NCI-H146 (cell line): ENCODE measurements around the gene SHANK2.

Source experiments
- DNase-seq: peaks from one replicate; lab custom pipeline; 2025; lab: John Stamatoyannopoulos, UW

The SHANK2 gene

DNA sequence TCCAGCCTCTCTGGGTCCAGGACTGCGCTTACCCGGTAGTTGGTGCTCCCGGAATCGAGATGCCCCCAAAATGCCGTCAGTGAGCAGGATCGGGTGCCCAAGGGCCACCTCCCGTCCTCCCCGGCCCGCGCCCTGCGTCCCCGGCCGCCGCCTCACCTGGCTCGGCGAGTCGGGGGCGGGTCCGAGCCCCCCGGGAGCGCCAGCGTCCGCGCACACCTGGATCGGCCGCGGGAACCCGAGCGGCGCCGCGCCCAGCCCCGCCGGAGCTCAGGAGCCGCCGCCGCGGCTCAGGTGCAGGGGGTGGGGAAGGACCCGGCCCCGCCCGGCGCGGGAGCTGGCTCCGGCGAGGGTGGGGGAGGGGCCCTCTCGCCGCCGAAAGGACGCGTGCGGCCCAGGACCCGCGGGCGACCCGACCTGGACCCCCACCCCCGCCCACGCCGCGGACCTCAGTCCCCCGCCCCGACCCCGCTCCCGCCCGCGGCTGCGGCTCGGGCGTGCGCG is at the start of gene SHANK2:
TSS of gene SHANK2 (minus strand) at position 309 of the 501 bp plus-strand sequence. CDS start 105,251 bp downstream, outside the sequence.
- peak; percentile 24 for DNase-seq

DNA sequence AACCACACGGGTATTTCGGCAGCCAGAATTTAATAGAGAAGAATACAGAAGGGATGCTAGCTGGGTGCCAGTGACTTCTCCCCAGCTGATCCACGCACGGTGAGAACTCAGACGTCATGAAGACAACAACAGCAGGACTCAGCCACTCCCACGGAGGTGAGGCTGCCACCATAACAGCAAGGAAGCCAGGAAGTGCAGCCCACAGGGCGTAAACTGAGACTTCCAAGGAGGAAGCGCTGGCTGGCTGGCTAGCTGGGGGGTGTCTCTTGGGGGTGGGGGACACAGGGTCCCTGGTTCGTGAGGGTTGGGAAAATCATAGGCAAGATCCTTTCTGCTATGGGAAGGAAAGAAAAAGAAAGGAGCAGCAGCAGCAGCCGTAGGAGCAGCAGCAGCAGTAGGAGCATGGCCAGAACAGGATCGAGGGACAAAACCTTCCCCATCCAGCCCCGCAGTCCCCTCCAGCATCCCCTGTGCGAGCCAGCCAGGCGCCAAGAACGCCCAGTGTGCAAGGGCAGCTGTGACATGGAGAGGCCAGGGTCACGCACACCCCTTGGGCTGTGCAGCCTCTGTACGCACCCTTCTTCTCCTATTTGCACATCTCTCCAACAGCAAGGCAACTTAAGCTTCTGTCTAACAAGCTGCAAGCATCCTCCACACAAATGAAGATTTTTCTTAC is 49.6 kb upstream of the SHANK2 start:
- DNase-seq, result no peak

DNA sequence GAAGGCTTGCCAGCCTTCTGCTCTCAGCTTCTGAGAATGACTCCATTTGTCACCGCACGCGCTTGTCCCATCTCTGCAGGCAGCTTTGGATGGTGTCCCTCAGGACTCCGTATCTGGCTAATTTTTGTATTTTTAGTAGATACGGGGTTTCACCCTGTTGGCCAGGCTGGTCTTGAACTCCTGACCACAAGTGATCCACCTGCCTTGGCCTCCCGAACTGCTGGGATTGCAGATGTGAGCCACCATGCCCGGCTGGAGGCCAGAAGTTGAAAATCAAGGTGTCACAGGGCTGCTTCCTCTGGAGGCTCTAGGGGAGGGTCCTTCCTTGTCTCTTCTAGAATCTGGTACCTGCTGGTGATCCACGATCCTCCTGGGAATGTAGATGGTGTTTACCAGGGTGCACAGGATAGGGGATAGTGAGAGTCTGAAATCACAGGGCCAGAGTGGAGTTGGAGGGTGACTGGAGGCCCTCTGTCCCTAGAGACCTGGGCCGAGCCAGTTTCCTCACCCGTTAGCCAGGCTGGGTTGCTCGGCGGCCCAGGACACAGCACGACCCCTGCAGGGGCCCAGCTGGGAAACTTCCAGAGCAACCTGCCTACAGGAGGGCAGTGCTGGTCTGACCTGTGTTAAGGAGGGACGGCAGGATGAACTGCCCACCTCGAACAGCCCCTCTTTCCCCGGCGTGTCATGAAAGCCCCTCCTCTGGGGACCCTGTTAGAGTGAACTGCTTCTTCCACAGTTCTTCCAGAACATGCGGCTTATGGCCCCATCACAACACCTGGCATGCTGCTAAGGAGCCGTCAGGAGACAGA is 48.9 kb upstream of the SHANK2 start:
- no peak for DNase-seq

DNA sequence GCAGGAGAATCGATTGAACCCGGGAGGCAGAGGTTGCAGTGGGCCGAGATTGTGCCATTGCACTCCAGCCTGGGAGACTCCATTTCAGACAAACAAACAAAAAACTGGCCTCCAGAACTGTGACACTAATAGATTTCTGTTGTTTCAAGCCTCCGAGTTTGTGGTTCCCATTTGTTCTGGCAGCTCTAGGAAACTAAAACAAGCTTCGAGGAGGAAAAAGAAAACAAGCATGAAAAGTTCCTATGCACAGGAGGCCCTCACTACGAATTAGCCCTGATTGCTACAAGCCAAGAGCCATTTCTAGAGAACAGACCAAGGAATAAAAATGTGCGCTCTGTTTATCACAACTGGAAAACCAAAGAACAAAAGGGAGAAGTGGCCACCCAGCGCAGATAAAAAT is 47.8 kb upstream of the SHANK2 start:
- DNase-seq, result no peak

DNA sequence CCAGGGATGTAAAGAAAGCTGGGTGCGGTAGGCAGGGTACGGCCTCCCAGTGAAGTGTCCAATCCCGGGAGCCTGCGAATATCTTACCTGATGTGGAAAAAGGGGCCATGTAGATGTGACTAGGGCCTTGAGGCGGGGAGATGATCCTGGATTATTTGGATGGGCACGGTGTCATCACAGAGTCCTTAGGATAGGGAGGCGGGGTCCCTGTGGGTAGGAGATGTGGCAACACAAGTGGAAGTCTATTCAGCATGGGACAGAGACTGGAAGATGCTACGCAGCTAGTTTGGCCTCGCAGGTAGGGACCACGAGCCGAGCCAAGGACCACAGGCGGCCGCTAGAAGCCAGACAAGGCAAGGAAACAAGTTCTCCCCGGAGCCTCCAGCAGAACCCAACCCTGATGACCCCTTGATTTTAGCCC is 46.4 kb upstream of the SHANK2 start:
- no peak for DNase-seq

DNA sequence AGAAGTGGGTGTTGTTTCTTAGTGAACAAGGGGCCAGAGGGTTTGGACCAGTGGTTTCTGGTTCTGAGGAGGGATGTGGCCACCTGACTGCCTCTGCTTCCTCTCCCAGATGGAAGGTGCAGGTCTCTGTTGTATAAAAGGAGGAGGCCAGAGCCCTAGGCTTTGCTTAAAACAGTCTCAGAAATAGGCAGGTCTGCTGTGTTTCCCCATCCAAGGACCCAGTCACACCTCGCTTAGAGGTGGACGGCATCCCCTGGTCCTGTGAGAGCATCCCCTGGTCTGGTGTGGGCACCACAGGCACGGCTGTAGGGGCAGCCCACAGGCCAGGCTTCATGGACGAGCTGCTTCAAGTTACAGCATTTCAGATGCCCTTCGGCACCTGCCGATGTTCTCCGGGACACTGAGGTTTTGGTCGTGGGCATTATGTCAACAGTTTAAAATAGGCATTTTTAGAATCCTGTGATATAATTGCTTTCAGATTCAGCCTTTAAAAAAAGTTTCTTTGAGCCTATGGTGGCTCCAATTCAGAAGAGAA is 45.7 kb upstream of the SHANK2 start:
- no peak for DNase-seq

DNA sequence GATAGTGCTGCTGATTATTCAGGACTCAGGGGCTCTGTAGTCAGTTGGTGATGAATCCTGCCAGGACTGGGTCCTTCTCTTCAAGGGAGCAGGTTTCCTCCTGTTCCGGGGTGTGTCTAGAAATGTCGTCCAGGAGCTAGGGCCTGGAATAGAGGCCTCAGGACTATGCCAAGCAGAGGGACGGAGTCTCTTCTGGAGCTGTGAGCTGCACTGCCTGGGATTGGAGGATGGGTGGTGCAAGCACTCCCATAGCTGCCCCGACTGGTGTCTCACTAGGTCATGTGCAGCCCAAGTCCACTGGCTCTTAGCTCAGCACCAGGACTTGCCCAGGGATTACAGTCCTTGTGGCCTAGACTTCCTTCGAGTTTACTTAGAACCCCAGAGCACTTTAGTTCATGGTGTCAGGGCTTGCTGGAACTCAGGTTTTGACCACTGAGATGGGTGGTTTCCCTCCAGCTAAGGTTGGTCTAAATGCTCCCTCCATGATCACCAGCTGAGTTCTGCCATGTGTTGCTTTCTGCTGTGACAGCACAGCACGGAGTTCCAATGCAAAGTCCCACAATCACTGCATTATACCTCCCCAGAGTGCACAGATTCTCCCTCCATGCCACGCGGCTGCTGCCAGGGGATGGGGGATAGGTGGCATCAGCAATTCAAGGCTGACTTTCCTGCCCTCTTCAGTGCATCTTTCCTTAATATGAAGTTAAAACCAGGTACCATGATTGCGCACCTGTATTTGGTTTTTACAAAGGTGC is 42.6 kb upstream of the SHANK2 start:
- no peak for DNase-seq

DNA sequence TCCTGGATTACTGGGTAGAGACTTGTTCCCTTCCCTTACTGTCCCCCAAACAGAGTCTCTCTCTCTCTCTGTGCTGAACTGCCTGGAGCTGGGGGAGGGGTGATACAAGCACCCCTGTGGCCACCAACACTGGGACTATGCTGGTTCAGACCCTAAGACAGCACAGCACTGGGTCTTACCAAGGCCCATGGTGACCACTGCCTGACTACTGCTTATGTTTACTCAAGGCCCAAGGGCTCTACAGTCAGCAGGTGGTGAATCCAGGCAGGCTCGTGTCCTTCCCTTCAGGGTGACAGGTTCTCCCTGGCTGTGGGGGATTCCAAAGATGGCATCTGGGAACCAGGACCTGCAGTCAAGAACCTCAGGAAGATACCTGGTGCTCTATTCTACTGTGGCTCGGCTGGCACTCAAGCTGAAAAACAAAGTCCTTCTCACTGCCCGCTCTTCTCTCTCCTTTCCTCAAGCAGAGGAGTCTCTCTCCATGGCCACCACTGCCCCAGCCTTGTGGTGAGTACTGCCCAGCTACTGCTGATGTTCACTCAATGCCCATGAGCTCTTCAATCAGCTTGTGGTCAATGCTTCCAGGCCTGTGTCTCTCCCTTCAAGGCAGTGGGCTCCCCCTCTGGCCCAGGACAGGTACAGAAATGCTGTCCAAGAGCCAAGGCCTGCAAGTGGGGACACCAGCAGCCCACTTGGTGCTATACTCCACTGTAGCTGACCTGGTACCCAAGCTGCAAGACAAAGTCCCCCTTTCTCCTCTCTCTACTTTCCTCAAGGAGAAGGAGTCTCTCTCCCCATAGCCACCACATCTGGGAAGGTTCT is 41.8 kb upstream of the SHANK2 start:
- DNase-seq, result no peak

DNA sequence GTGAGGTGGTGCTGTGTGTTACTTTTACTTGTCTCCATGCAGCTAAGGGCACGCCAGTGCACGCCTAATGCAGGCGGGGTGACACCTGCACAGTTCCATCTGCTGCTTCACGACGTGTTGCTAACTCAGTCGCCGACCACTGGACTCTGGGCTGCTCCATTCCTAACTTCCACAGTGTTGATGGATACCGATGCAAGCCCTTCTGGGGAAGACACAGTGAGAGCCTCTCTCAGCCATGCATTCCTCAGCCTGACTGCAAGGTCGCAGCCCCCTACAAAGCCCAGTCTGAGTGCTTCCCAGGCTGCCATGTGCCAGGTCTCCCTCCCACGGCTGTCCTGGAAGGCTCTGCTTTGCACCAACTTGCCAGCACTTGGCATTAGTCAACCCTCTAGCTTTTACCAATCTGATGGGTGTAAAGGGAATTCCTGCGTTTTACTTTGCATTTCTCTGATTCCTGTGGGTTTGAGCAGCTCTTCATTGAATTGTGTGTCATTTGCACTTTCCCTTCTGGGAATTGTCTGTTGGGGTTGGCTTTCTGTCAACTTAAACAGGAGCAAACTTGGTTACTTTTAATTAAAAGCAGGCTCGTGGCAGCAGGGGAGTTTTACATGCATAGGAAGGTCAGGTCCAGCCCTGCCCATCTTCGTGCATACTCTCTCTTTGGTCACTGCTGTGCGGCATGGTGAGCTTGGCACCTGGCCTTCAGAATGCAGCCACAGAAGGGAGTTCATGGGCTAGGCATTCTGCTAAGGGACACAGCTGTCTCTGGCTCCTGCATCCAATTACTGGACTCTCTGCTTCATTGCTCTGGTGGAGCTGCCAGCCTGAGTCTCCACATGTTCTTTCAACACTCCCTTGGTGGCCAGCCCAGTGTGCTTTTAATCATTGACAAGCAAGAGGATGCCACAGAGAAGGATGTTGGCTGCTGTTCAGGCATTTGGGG is 34.6 kb upstream of the SHANK2 start:
- DNase-seq, result no peak

DNA sequence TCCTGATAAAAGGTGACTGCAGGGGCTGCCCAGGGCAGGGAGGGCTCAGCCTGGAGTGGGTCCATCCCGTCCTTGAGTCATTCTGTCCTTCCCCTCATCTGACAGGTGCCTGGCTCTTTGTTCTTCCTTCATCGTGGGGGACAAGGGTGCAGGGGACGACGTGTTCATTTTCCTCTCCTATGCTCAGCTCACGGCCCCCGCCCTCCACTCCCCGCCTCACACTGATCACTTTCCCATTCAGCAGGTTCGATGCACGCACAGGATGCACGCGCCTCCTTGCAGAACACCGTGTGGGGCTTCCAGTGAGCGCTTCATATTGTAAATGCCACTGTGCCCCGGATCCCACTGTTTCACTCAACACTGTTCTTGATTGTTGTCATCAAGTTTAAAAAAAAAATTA is 32.7 kb upstream of the SHANK2 start:
- DNase-seq, result no peak

DNA sequence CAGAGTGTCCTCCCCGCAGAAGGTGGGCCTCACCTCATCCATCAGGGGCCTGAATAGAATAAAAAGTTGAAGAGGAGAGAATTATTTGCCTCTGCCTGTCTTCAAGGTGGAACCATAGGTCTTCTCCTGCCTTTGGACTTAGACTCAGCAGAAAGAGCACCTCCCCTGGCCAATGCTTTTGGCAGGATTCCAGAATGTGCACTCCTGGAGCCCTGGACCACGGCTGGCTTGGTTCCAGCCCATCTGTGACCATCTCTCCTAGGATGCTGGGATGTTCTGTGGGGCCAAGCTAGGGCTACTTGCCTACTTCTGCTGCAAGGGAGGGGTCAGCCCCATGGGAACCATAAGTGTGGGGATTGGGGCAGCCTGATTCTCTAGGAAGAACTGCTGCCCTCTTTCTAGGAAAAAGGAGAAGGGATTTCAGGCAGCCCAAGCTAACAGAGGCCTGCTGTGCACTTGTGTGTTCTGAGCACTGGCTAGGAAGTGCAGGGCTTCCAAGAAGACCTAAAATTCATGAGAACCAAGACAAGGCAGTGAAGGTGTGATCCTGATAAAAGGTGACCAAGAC is 32.2 kb upstream of the SHANK2 start:
- no peak for DNase-seq

DNA sequence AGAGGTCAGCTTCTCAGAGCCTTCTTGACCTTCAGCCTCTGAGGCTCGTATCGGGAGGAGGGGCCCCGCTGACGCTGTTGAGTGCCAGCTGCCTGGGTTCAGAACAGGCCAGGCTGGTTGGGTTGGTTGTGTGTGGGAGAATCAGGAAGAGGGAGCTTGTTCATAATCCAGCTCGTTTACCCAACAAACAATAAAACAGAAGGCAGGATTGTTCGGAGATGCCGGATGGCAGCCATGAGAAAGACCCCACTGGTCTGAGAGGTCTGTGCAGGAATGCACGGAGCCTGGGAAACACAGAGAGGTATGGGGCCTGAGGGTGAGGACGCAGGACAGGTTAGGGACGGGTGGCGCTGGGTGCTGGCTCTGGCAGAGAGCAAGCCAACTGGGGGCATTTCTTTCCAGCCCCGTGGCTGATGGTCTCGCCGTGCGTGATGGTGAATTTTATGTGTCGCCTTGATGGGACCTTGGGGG is 31.6 kb upstream of the SHANK2 start:
- DNase-seq, result no peak

DNA sequence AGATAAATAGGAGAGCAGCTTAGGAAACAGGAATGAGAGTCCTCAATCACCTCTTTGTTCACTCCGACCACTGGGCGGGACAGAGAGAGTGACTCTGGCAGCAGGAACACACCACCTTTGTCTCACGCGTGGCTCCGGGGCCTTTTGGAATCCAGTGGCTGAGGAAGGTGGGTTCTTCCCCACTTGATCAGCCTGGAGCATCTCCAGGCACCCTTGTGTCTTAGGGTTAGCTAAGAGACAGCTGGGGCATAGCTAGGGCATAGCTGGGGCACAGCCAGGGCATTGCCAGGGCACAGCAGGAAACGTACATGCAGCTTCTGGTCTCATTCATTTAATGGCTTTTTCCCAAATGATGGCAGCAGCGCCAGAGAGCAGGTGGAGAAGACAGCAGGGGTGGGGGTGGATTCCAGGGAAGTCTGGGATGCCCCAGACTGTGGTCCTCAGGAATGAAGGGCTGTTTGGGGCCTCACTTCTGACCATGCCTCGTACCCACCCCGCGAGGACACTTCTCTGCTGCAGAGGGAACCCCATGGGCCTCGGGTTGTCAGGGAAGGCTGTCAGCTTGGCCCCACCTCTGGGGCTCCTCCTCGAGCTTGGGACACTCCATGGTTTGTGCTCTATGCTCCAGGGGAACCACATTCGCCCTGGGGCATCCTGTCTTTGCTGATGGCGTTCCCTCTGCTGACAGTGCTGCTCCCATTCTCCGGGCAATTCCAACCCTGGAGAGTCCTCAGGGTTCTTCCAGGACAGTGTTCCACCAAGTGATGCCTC is 30.4 kb upstream of the SHANK2 start:
- no peak for DNase-seq

DNA sequence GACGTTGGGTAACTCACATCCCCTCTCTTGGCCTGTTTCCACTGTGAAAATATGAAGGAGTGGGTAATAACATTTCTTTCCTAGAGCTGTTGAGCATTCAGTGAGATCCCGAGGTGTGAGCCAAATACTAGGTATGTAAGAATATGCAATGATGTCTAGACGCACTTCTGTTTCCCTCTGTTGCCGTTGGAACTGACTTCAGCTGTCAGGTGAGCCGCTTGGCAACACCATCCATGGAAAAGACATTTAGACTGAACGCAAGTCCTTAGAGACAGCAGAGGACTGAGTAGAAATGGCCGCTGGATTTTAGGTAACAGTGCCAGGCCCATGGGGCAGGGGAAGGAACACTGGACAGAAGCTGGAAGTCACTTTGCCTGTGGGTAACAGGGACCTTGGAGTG is 29.5 kb upstream of the SHANK2 start:
- DNase-seq, result no peak

DNA sequence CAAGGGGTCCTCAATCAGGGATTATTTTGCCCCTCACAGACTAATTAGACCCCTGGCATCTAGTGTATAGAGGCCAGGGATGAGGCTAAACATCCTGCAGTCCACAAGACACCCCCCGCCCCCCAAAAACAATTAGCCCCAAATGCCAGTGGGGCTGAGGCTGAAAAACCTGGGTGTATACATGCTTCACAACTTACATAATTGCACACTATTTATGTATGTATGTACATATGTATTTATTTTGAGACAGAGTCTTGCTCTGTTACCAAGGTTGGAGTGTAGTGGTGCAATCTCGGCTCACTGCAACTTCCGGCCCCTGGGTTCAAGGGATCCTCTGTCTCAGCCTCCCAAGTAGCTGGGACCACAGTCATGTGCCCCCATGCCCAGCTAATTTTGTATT is 28.8 kb upstream of the SHANK2 start:
- DNase-seq, result no peak

DNA sequence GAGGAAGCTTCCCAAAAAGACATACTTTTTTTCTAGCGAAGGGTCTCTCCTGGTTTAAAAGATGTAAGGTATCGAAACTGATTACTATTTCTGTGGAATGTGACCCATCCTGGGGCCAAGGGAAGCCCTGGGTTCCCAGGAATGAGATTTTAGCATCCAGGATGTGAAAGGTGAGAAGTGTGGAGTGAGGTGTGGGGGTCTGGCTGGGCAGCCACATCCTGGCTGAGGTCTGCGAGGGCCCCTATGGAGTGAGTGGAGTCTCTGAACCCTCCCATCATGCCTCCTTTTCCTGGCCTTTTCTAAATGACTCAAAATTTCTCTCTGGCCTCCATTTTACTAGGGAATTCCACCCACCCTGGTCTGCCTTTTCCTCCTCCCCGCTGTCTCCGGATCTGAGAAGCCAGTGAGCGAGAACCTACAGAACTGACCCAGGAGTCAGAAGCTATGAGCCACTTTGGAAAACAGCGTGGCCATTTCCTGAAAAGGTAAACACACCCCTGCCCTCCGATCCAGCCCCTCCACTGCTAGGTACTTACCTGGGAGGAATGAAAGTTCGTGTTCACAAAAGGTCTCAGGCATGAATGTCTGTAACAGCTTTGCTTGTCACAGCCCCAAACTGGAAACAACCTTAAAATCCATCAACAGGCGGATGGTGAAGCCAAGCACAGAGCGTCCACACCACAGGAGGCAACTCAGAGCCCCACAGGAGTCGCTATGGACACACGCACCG is 27.7 kb upstream of the SHANK2 start:
- no peak for DNase-seq

DNA sequence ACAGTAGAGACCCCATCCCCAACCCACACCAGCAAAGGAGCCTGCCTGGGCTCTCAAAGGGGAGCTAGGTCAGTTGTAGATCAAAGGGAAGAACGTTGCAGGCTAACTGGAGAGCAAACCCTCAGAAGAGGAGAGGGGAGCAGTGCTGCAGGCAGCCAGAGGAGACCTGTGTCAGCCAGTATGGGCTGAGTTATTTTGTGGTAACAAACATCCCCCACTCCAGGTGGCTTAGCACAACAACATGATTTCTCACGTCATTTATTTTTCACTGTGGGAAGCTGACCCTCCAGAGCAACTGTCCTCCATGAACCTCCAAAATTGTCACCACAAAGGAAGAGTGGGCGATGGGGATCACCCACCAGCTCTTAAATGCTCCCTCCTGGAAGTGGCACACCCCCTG is 19.8 kb upstream of the SHANK2 start:
- no peak for DNase-seq
